HEK293T (cell line): Measurements from ENCODE around the gene STARD9.

Experiments
- ARNT ChIP-seq: fragments of 450-650 bp; IDR thresholded peaks from 2 replicates; pipeline ENCODE4 v1.6.1; 2017; ENCODE audit warnings: mild to moderate bottlenecking
- BHLHE40 ChIP-seq: fragments of 450-650 bp; IDR thresholded peaks from 2 replicates; pipeline ENCODE4 v1.6.1; 2016; ENCODE audit warnings: mild to moderate bottlenecking, moderate library complexity, borderline replicate concordance
- ELF4 ChIP-seq: fragments of 450-650 bp; IDR thresholded peaks from 2 replicates; pipeline ENCODE4 v1.6.1; 2017; ENCODE audit warnings: antibody characterized with exemption
- FOXA1 ChIP-seq: fragments of 450-650 bp; IDR thresholded peaks from 2 replicates; pipeline ENCODE4 v1.6.1; 2016; ENCODE audit warnings: mild to moderate bottlenecking
- FOXM1 ChIP-seq: fragments of 450-650 bp; IDR thresholded peaks from 2 replicates; pipeline ENCODE4 v1.6.1; 2017; ENCODE audit warnings: mild to moderate bottlenecking, borderline replicate concordance
- HDGF ChIP-seq: fragments of 450-650 bp; IDR thresholded peaks from 2 replicates; pipeline ENCODE4 v1.6.1; 2017; ENCODE audit warnings: antibody characterized with exemption, borderline replicate concordance
- LEF1 ChIP-seq: fragments of 450-650 bp; IDR thresholded peaks from 2 replicates; pipeline ENCODE4 v1.6.1; 2017; ENCODE audit warnings: mild to moderate bottlenecking, borderline replicate concordance
- NFRKB ChIP-seq: fragments of 450-650 bp; IDR thresholded peaks from 2 replicates; pipeline ENCODE4 v1.6.1; 2016; ENCODE audit warnings: mild to moderate bottlenecking, moderate library complexity
- SP1 ChIP-seq: fragments of 450-650 bp; IDR thresholded peaks from 2 replicates; pipeline ENCODE4 v1.6.1; 2017
- SUZ12 ChIP-seq: fragments of 450-650 bp; IDR thresholded peaks from 2 replicates; pipeline ENCODE4 v1.6.1; 2016; ENCODE audit warnings: mild to moderate bottlenecking
- TARDBP ChIP-seq: fragments of 450-650 bp; IDR thresholded peaks from 2 replicates; pipeline ENCODE4 v1.6.1; 2016
- ZNF384 ChIP-seq: fragments of 450-650 bp; IDR thresholded peaks from 2 replicates; pipeline ENCODE4 v1.6.1; 2016
- TF ChIP-seq, protein P1 (sequence below): fragments of 450-650 bp; IDR thresholded peaks from 2 replicates; pipeline ENCODE4 v1.6.1; 2016

DNA sequence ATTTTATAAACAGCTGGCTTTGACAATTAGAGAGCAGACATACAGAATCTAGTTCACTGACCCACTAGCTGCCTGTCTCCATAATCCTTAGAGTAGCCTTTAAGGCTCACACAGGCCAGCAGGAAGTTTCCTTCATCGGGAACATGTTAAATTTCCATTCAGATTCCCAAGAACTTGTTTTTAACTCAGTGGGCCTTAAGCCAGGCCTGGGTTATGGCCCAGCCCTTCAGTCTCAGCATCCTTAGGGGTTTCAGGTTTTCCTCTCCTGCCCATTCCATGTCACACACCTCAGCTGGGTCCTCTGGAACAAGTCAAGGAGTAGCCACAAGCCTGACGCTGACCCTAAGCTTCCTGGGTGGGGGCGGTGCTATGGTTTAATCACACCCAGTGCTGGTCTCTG, 146.5 kb downstream of the STARD9 start:
- TF ChIP-seq ZNF384 = no peak
- no peak for TF ChIP-seq LEF1
- no peak for TF ChIP-seq FOXM1
- TF ChIP-seq TARDBP = no peak
- TF ChIP-seq HDGF = no peak
- no peak for TF ChIP-seq FOXA1
- no peak for TF ChIP-seq ELF4
- TF ChIP-seq BHLHE40 = no peak
- TF ChIP-seq NFRKB = no peak
- TF ChIP-seq, protein P1, sequence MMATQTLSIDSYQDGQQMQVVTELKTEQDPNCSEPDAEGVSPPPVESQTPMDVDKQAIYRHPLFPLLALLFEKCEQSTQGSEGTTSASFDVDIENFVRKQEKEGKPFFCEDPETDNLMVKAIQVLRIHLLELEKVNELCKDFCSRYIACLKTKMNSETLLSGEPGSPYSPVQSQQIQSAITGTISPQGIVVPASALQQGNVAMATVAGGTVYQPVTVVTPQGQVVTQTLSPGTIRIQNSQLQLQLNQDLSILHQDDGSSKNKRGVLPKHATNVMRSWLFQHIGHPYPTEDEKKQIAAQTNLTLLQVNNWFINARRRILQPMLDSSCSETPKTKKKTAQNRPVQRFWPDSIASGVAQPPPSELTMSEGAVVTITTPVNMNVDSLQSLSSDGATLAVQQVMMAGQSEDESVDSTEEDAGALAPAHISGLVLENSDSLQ = no peak
- no peak for TF ChIP-seq SUZ12
- TF ChIP-seq ARNT = no peak
- TF ChIP-seq SP1 = no peak
